Activated CD8-positive, alpha-beta T cell treated with anti-CD3 and anti-CD28 coated beads, Interleukin-2, amount 10 ng/mL, durations not matched to agents 7 days and 5 days (primary cell): ENCODE results near the gene DAAM1. TPM values are rescaled to one million over a fixed set of nuclear protein-coding genes. Genes with fewer than 3 reads are reported as not detected.

Experiments used
- ATAC-seq: fragments of 150-1000 bp; cut with Tn5 transposase; one replicate; pipeline ENCODE4 v1.10.0; 2021; ENCODE audit warnings: moderate library complexity
- CTCF ChIA-PET: fragments of 350-600 bp; sonication (Branson Sonifier 250); formaldehyde crosslinking; loops from one replicate; lab custom pipeline; 2021; ENCODE audit warnings: antibody characterized with exemption; lab: Charles Lee
- POLR2A ChIA-PET: fragments of 350-600 bp; sonication (Branson Sonifier 250); formaldehyde crosslinking; loops from one replicate; lab custom pipeline; 2021; ENCODE audit warnings: antibody characterized with exemption; lab: Charles Lee
- DNase-seq: peaks from one replicate; pipeline ENCODE4 v3.0.0-alpha.2; 2020
- H3K27ac Mint-ChIP-seq: one replicate; pipeline ENCODE4 v1.8.0; 2021; ENCODE audit warnings: mild to moderate bottlenecking, mixed read lengths
- H3K27me3 Mint-ChIP-seq: one replicate; pipeline ENCODE4 v1.8.0; 2021; ENCODE audit warnings: low read depth, mixed read lengths
- H3K36me3 Mint-ChIP-seq: one replicate; pipeline ENCODE4 v1.8.0; 2021; ENCODE audit warnings: low read depth, mixed read lengths
- H3K4me1 Mint-ChIP-seq: one replicate; pipeline ENCODE4 v1.8.0; 2021; ENCODE audit warnings: low read depth, mixed read lengths
- H3K4me3 Mint-ChIP-seq: one replicate; pipeline ENCODE4 v1.8.0; 2021; ENCODE audit warnings: mild to moderate bottlenecking, mixed read lengths
- H3K9me3 Mint-ChIP-seq: one replicate; pipeline ENCODE4 v1.8.0; 2022; ENCODE audit warnings: mixed read lengths; ENCODE audit not compliant: insufficient read depth
- total RNA-seq, 2 experiments: library from RNA; stranded (reverse); gene quantifications; one replicate each; pipeline ENCODE4 v1.2.3, GENCODE V29; 2021

Gene DAAM1
- total RNA-seq, 2 experiments from 2014 or later: 20.4 to 24.9 TPM

DNA sequence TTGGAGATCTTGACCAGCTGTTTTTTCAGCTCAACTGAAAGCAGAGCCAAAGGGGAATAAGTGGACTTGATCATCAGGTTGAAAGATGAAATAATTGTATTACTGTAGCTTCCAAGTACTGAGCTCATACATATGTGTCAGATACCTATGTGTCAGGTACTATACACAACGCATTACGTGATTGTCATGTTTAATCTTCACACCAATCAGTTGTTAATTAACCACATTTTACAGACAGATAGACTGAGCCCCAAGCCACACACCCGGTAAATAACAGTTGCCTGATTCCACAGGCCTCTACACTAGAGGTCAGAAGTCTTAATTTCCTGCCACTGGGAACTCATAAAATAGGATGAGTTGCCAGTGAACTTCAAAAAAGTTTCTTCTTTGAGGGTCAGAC lies 148.2 kb downstream of the DAAM1 start:
- ATAC-seq: no peak
- no peak overlapping the region for H3K4me3 Mint-ChIP-seq
- DNase-seq: no peak
- no peaks in the 10 kb centered on the region for H3K27me3 Mint-ChIP-seq
- ChIA-PET POLR2A (no interaction called here), CTCF (interaction anchor here (0.9 kb wide), 1 partner anchor 107 kb away, joined by 3 read pairs; no protein-coding TSS in a partner anchor)
- no peaks in the 10 kb centered on the region for H3K9me3 Mint-ChIP-seq
- no peak overlapping the region for H3K27ac Mint-ChIP-seq
- H3K4me1 Mint-ChIP-seq: no peaks in the 10 kb centered on the region
- H3K36me3 Mint-ChIP-seq: peaks cover 32% of the 10 kb centered on the region

DNA sequence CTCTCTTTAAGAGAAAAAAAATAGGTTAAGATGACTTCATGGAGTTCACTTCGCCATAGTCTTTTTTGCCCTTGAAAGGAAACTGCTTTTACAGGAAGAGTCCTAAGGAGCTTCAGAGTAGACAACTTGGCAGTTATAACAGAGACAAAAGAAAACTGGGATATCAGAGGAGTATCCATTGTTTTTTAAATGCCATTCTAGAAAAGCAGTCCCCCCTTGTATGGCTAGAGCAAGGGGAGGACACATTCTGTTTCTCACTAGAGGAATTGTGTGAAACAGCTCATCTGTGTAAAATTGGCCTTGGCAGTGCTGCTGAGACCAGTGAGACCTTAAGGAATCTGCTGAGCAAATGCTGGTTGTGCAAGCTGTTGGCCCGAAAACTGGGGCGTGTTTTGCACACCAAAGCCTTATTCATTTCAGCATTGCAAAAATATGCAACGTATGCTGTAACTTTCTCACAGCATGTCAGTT lies 148.7 kb downstream of the DAAM1 start:
- H3K27me3 Mint-ChIP-seq: no peaks in the 10 kb centered on the region
- no peaks in the 10 kb centered on the region for H3K4me1 Mint-ChIP-seq
- no peak overlapping the region for H3K27ac Mint-ChIP-seq
- ChIA-PET CTCF (no interaction called here), POLR2A (no interaction called here)
- peaks cover 27% of the 10 kb centered on the region for H3K36me3 Mint-ChIP-seq
- no peak for DNase-seq
- no peak overlapping the region for H3K4me3 Mint-ChIP-seq
- H3K9me3 Mint-ChIP-seq: no peaks in the 10 kb centered on the region
- no peak for ATAC-seq

DNA sequence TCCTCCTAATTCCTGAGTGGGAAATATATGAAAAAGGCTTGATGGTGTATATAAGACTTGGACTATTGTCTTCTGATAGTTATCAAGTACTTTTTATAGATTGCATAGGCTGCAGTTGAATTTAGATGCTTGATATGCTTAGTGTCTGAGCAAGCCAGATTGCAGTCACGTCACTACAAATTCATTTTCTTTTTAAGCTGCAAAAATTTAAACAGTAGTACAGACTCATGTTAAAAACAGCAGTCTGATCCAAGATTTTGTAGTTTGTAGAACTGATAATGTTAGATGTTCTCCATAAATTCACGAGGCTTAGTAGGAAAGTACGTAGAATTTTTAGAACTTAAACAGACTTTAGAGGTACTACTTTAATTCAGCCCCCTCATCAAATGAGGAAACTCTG lies 150.3 kb downstream of the DAAM1 start:
- no peaks in the 10 kb centered on the region for H3K27me3 Mint-ChIP-seq
- no peaks in the 10 kb centered on the region for H3K9me3 Mint-ChIP-seq
- peaks cover 17% of the 10 kb centered on the region for H3K36me3 Mint-ChIP-seq
- no peak overlapping the region for H3K4me3 Mint-ChIP-seq
- no peaks in the 10 kb centered on the region for H3K4me1 Mint-ChIP-seq
- H3K27ac Mint-ChIP-seq: no peak overlapping the region
- ATAC-seq (no peak), DNase-seq (no peak)
- CTCF ChIA-PET: interaction anchor here (0.7 to 1.3 kb wide), 3 partner anchors 13 to 150 kb away, joined by 3 to 4 read pairs (median 3); partner anchors contain the start of gene DAAM1
- POLR2A ChIA-PET: no interaction called here

DNA sequence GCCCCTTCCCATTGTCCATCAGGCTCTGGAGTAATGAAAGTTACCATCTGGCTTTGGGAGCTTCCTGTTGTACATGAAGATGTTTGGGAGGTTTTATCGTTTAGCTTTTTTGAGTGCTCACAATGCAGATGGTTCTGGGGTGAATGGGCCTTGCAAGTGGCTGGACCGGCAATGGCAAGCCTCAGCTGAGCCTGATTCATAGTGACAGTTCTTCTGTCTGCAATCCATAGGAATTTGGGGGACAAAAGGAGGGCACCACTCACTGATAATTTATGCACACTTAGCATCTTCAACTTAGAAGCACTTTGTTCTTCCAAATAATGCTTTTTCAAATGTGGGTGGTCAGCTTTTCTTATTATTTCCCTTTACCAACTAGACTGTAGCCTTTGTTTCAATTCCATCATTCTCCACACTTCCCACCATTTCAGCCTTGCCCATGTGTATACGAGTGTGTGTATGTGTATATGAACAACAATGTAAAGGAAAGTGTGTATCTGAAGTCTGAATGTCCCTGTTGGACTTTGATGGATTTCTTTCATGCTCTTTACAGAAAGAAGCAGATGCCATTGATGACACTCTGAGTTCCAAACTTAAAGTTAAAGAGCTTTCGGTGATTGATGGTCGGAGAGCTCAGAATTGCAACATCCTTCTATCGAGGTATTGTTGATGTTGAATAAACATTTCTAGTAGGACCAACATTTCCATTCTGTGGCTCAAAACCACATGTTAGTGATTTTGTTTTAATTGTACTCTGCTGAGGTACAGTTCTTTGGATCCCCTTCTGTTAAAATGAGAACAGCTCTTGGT lies 151.3 kb downstream of the DAAM1 start:
- no peak for ATAC-seq
- no peak overlapping the region for H3K4me3 Mint-ChIP-seq
- no peak for DNase-seq
- H3K36me3 Mint-ChIP-seq: peaks cover 14% of the 10 kb centered on the region
- H3K27me3 Mint-ChIP-seq: no peaks in the 10 kb centered on the region
- no peak overlapping the region for H3K27ac Mint-ChIP-seq
- ChIA-PET POLR2A (no interaction called here), CTCF (interaction anchor here (0.7 to 1.4 kb wide), 5 partner anchors 10 to 151 kb away, joined by 3 to 4 read pairs (median 3); partner anchors contain the start of gene DAAM1)
- no peaks in the 10 kb centered on the region for H3K4me1 Mint-ChIP-seq
- H3K9me3 Mint-ChIP-seq: no peaks in the 10 kb centered on the region

DNA sequence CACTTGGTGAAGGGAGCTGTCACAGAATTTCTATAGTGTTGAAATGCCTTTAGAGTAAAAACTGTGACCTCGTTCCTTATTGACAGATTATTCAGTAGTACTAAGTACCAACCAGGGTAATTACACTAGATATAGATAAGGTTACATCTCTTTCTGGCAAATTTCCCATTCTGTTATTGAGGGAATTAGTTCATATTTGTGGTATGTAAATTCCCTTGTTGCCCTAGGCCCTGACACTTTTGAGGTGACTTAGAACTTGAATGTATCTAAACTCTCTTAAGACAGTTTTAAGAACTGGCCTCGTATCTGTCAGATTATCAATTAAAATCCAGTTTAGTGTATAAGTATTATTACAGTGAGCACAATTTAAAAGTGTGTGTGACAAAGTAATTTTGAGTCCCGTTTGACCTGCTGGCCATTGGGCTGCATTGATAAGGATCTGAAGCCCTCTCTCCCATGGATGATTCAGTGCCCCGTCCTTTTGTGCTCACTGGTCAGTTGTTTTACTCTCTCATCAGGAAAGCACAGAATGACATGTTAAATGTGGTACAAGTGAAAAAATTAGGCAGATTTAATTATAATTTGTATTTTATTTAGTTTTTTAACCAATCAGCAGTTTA lies 153.5 kb downstream of the DAAM1 start:
- H3K27ac Mint-ChIP-seq: no peak overlapping the region
- ChIA-PET POLR2A (no interaction called here), CTCF (interaction anchor here (0.8 kb wide), 1 partner anchor 26 kb away, joined by 3 read pairs; no protein-coding TSS in a partner anchor)
- no peak overlapping the region for H3K4me3 Mint-ChIP-seq
- no peaks in the 10 kb centered on the region for H3K4me1 Mint-ChIP-seq
- no peaks in the 10 kb centered on the region for H3K27me3 Mint-ChIP-seq
- peaks cover 10% of the 10 kb centered on the region for H3K36me3 Mint-ChIP-seq
- no peak for ATAC-seq
- no peak for DNase-seq
- no peaks in the 10 kb centered on the region for H3K9me3 Mint-ChIP-seq

DNA sequence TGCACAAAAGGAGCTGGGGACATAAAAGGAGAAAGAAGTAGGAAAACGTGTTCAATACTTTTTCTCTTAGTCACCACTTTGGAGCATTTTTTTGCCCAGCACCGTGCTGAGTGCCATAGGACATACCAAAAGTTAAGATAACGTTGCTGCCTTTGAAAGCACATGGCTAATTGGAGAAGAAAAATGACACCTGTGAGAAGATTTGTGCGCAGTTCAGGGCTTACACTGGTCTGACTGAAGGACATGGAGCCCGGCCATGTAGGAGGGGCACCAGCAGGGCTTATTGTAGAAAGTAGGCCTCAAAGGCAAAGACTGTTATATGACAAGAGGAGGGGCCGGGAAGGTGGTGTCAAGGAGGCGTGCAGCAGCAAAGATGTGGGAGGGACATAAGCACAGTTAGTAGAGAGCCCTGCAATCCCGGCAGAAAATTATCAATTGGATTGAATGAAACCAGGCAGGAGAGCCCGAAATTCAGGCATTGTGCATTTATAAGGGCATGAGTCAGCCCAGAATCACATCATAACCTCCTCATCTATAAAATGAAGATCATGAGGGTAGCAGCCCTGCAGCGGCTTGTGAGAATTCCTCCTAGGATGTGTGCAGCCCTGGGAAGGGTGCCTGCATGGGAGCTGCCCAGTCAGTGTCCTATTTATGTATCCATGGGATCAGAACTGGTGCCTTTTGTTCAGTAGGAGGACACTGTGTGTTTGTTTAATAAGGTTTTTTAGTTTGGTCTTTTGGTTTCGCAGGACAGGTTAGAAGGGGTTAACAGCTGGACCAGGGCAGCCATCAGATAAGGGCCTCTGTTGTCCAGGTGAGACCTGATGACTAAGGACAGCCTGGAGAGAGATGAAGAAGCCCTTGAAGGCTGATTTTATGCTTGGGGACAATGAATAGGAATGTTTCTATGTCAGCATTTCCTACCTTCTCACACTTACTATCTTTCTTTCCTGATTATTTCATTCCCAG lies 154.3 kb downstream of the DAAM1 start:
- ATAC-seq: no peak
- ChIA-PET POLR2A (no interaction called here), CTCF (interaction anchor here (0.8 kb wide), 1 partner anchor 27 kb away, joined by 3 read pairs; no protein-coding TSS in a partner anchor)
- Mint-ChIP-seq H3K27ac (no peak overlapping the region), H3K36me3 (peaks cover 10% of the 10 kb centered on the region), H3K4me1 (no peaks in the 10 kb centered on the region), H3K4me3 (no peak overlapping the region), H3K27me3 (no peaks in the 10 kb centered on the region), H3K9me3 (no peaks in the 10 kb centered on the region)
- no peak for DNase-seq

DNA sequence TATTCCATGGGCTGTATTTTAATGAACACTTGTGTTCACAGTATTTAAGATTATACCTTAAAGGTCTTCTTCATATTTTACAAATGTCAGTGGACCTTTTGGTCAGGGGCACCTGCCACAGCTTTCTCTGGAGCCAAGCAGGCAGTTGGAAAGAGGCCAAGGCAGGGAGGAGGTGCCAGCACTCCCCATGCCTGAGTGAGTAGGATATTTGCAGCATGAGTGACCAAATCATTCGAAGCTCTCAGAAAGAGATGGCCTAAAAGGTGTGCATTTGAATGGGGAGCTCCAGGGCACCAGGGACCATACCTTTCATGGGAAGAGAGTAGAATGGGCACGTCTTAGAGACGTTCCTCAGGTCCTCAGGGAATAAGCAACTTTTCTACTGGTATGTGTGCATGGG lies 155.1 kb downstream of the DAAM1 start:
- Mint-ChIP-seq H3K27ac (no peak overlapping the region), H3K4me3 (no peak overlapping the region), H3K36me3 (peaks cover 10% of the 10 kb centered on the region), H3K27me3 (no peaks in the 10 kb centered on the region), H3K9me3 (no peaks in the 10 kb centered on the region), H3K4me1 (no peaks in the 10 kb centered on the region)
- ChIA-PET CTCF (no interaction called here), POLR2A (interaction anchor here (0.6 kb wide), 1 partner anchor 33 kb away, joined by 3 read pairs; no protein-coding TSS in a partner anchor)
- ATAC-seq (no peak), DNase-seq (no peak)

DNA sequence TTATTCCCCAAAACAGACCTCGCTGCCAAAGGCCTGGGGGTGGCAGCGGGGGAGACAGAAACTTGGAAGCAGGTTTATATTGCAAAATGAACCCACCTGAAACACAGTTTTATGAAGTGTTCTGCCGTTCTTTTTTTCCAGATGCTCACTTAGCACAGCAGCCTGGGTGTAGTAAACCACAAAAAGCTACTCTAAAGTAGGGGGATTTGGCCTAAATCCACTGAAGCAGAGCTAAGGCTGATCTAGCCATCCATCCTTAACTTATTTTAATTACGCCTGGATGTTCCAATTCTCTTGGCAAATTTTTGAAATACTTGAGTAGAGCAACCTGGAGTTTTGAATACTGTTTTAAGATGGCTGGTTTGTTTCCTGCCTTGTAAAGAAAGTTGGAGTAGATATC lies 155.5 kb downstream of the DAAM1 start:
- H3K36me3 Mint-ChIP-seq: peaks cover 10% of the 10 kb centered on the region

DNA sequence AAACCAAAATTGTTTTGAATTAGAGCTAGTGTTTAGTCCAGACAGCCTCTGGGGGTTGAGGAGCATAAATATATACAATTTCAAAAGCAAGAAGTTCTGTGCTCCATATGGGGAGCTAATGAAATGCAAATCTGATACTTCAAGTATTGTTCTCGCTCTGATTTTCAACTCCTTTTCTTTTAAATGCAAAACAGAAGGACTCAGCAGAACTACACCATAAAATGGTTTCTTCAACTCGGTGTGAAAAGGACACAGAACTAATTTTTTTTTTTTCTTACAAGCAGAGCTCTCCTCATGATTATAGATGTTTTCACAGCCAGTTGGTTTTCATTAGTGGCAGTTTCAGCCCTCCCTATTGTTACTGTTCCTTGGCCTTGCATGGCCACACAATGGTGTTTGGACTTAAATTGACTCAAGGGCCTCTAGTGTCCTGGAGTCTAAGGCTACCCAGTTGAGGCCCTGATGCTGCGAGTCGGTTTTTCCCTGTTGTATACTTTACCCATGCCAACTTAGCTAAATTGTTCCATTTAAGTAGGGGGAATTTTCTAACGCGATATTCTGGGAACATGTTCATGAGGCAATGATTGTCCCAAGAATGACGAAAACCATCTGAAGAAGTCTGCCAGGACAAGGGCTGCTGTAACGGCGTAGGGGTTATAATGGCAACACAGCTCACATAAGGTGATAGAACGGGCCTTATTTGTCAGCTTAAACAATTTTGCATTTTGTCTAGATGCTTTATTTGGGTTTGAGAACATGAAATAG lies 156.4 kb downstream of the DAAM1 start:
- H3K4me3 Mint-ChIP-seq: no peak overlapping the region
- H3K36me3 Mint-ChIP-seq: peaks cover 8% of the 10 kb centered on the region
- H3K4me1 Mint-ChIP-seq: no peaks in the 10 kb centered on the region
- H3K9me3 Mint-ChIP-seq: no peaks in the 10 kb centered on the region
- H3K27me3 Mint-ChIP-seq: no peaks in the 10 kb centered on the region
- ATAC-seq (no peak), DNase-seq (no peak)
- ChIA-PET CTCF (no interaction called here), POLR2A (no interaction called here)
- no peak overlapping the region for H3K27ac Mint-ChIP-seq

More for the DNA sequence above, 155.5 kb downstream of the DAAM1 start:
- ChIA-PET POLR2A (interaction anchor here (0.6 kb wide), 1 partner anchor 34 kb away, joined by 3 read pairs; no protein-coding TSS in a partner anchor), CTCF (no interaction called here)
- DNase-seq: no peak
- Mint-ChIP-seq H3K27me3 (no peaks in the 10 kb centered on the region), H3K4me1 (no peaks in the 10 kb centered on the region), H3K4me3 (no peak overlapping the region), H3K27ac (no peak overlapping the region), H3K9me3 (no peaks in the 10 kb centered on the region)
- ATAC-seq: no peak

DNA sequence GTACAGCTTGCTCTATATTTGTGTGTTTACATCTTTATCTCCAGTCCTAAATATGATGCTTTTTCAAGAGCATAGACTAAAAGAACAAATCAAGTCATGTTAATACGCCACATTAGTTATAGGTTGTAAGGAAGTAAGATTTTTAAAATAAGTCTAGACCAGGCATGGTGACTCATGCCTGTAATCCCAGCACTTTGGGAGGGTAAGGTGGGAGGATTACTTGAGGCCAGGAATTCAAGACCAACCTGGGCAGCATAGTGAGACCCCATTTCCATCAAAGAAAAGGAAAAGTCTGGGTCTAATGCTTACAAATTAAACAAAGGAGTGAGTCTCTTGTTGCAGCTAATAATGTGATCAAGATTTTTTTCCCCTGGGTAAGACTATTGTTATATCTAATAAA lies 157.9 kb downstream of the DAAM1 start:
- no peak for DNase-seq
- no peak for ATAC-seq
- Mint-ChIP-seq H3K9me3 (no peaks in the 10 kb centered on the region), H3K4me1 (no peaks in the 10 kb centered on the region), H3K4me3 (no peak overlapping the region), H3K27me3 (no peaks in the 10 kb centered on the region), H3K27ac (no peak overlapping the region), H3K36me3 (no peaks in the 10 kb centered on the region)
- ChIA-PET POLR2A (no interaction called here), CTCF (no interaction called here)
